SK-N-SH treated with all-trans-retinoic acid at 6 μM for 48 hours (cell line): ENCODE measurements around the gene COL25A1.

Source experiments
- ATAC-seq: fragments of 200-7000 bp; cut with Tn5 transposase; 3 replicates; pipeline ENCODE4 v1.9.1; 2020; ENCODE audit warnings: mild to moderate bottlenecking, moderate library complexity
- ARNTL ChIP-seq: fragments of 450-650 bp; formaldehyde crosslinking; IDR thresholded peaks from 2 replicates; pipeline ENCODE4 v1.5.0; 2020; ENCODE audit warnings: low read depth, mild to moderate bottlenecking, moderate library complexity, borderline replicate concordance
- BACH2 ChIP-seq: fragments of 250-450 bp; sonication (Bioruptor Pico); IDR thresholded peaks from 2 replicates; pipeline ENCODE4 v1.9.0; 2021; ENCODE audit warnings: mild to moderate bottlenecking, borderline replicate concordance
- ESRRG ChIP-seq: fragments of 250-450 bp; sonication (Bioruptor Pico); IDR thresholded peaks from 2 replicates; pipeline ENCODE4 v1.6.1; 2021; ENCODE audit warnings: mild to moderate bottlenecking
- ISL1 ChIP-seq: fragments of 250-450 bp; sonication (Bioruptor Pico); IDR thresholded peaks from 2 replicates; pipeline ENCODE4 v2.1.2; 2022; ENCODE audit warnings: mild to moderate bottlenecking, moderate library complexity
- OSR1 ChIP-seq: fragments of 250-450 bp; sonication (Bioruptor Pico); IDR thresholded peaks from 2 replicates; pipeline ENCODE4 v1.8.0; 2022; ENCODE audit warnings: moderate library complexity, mild to moderate bottlenecking, inconsistent platforms
- PPARA ChIP-seq: fragments of 250-450 bp; sonication (Bioruptor Pico); IDR thresholded peaks from 2 replicates; pipeline ENCODE4 v1.5.0; 2020; ENCODE audit warnings: mild to moderate bottlenecking, borderline replicate concordance
- TCF4 ChIP-seq: fragments of 250-450 bp; sonication (Bioruptor Pico); IDR thresholded peaks from 2 replicates; pipeline ENCODE4 v1.8.0; 2021; ENCODE audit warnings: mild to moderate bottlenecking, moderate library complexity, borderline replicate concordance
- TOX ChIP-seq: fragments of 250-450 bp; sonication (Bioruptor Pico); IDR thresholded peaks from 2 replicates; pipeline ENCODE4 v1.8.0; 2021; ENCODE audit warnings: mild to moderate bottlenecking, moderate library complexity, borderline replicate concordance
- ZC3H10 ChIP-seq: fragments of 250-450 bp; sonication (Bioruptor Pico); IDR thresholded peaks from 2 replicates; pipeline ENCODE4 v1.5.1; 2021; ENCODE audit warnings: mild to moderate bottlenecking, moderate library complexity
- ZFP3 ChIP-seq: fragments of 250-450 bp; sonication (Bioruptor Pico); IDR thresholded peaks from 2 replicates; pipeline ENCODE4 v1.5.0; 2020; ENCODE audit warnings: mild to moderate bottlenecking, moderate library complexity
- ZNF565 ChIP-seq: fragments of 450-650 bp; formaldehyde crosslinking; conservative IDR thresholded peaks from 2 replicates; pipeline ENCODE4 v1.5.0; 2020; ENCODE audit warnings: low read depth, mild to moderate bottlenecking, moderate library complexity
- ZNF70 ChIP-seq: fragments of 450-650 bp; formaldehyde crosslinking; IDR thresholded peaks from 2 replicates; pipeline ENCODE4 v1.5.0; 2020; ENCODE audit warnings: mild to moderate bottlenecking, moderate library complexity
- ZNF8 ChIP-seq: fragments of 450-650 bp; formaldehyde crosslinking; IDR thresholded peaks from 2 replicates; pipeline ENCODE4 v1.5.0; 2020; ENCODE audit warnings: mild to moderate bottlenecking, moderate library complexity
- TF ChIP-seq, protein P1 (sequence below): fragments of 250-450 bp; sonication (Bioruptor Pico); IDR thresholded peaks from 2 replicates; pipeline ENCODE4 v1.5.0; 2020; ENCODE audit warnings: mild to moderate bottlenecking, moderate library complexity
- TF ChIP-seq, protein P2 (sequence below): fragments of 250-450 bp; sonication (Bioruptor Pico); IDR thresholded peaks from 2 replicates; pipeline ENCODE4 v1.8.0; 2020; ENCODE audit warnings: mild to moderate bottlenecking, moderate library complexity, borderline replicate concordance
- TF ChIP-seq, protein P3 (sequence below): fragments of 250-450 bp; sonication (Bioruptor Pico); IDR thresholded peaks from 2 replicates; pipeline ENCODE4 v1.8.0; 2021; ENCODE audit warnings: low read depth, mild to moderate bottlenecking, moderate library complexity, borderline replicate concordance

The COL25A1 gene

DNA sequence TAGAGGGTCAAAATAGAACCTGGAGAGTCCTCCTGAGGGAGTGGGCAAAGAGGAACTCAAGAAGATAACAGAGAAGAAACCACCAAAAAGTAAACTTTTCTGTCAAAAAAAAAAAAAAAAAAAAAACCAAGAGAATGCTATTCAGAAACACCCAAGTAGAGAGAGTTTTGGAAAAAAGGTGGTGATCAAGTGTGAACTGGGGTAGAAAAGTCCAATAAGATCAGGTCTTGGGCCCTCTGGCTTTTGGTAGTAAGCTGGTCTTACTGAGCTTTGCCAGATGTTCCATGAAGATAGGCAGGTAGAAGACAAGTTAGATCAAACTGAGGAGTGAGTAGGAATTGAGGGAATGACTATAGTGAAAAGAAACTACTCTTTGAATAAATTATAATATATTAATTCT, 167.5 kb downstream of the COL25A1 start:
- ATAC-seq, result no peak
- no peak for TF ChIP-seq ESRRG (CRISPR knock-in tag)
- no peak for TF ChIP-seq ZFP3 (CRISPR knock-in tag)
- TF ChIP-seq BACH2, result no peak
- no peak for TF ChIP-seq TCF4 (CRISPR knock-in tag)
- TF ChIP-seq ZNF70, result no peak
- no peak for TF ChIP-seq ZC3H10 (CRISPR knock-in tag)
- no peak for TF ChIP-seq ISL1
- no peak for TF ChIP-seq ZNF565 (CRISPR knock-in tag)
- TF ChIP-seq, protein P1, sequence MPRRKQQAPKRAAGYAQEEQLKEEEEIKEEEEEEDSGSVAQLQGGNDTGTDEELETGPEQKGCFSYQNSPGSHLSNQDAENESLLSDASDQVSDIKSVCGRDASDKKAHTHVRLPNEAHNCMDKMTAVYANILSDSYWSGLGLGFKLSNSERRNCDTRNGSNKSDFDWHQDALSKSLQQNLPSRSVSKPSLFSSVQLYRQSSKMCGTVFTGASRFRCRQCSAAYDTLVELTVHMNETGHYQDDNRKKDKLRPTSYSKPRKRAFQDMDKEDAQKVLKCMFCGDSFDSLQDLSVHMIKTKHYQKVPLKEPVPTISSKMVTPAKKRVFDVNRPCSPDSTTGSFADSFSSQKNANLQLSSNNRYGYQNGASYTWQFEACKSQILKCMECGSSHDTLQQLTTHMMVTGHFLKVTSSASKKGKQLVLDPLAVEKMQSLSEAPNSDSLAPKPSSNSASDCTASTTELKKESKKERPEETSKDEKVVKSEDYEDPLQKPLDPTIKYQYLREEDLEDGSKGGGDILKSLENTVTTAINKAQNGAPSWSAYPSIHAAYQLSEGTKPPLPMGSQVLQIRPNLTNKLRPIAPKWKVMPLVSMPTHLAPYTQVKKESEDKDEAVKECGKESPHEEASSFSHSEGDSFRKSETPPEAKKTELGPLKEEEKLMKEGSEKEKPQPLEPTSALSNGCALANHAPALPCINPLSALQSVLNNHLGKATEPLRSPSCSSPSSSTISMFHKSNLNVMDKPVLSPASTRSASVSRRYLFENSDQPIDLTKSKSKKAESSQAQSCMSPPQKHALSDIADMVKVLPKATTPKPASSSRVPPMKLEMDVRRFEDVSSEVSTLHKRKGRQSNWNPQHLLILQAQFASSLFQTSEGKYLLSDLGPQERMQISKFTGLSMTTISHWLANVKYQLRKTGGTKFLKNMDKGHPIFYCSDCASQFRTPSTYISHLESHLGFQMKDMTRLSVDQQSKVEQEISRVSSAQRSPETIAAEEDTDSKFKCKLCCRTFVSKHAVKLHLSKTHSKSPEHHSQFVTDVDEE (CRISPR knock-in tag), result no peak
- TF ChIP-seq, protein P2, sequence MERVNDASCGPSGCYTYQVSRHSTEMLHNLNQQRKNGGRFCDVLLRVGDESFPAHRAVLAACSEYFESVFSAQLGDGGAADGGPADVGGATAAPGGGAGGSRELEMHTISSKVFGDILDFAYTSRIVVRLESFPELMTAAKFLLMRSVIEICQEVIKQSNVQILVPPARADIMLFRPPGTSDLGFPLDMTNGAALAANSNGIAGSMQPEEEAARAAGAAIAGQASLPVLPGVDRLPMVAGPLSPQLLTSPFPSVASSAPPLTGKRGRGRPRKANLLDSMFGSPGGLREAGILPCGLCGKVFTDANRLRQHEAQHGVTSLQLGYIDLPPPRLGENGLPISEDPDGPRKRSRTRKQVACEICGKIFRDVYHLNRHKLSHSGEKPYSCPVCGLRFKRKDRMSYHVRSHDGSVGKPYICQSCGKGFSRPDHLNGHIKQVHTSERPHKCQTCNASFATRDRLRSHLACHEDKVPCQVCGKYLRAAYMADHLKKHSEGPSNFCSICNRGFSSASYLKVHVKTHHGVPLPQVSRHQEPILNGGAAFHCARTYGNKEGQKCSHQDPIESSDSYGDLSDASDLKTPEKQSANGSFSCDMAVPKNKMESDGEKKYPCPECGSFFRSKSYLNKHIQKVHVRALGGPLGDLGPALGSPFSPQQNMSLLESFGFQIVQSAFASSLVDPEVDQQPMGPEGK (CRISPR knock-in tag), result no peak

DNA sequence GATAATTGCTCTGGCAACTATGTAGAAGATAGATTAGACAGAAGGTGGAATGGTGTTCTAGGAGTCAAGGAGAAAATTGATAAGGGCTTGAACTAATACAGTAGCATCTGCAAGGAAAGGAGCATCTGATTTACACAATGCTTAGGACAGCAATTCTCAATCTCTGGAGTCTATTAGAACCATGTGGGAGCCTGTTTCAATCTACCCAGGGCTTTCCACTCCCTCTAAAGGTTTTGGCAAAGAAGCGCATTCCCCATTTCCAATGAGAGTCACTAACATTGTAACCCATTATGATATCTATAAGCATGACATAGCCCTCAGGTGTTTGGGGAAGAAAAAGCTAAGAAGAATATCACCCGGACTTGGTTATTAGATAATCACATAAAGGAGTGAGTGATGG, 168.2 kb downstream of the COL25A1 start:
- TF ChIP-seq TCF4 (CRISPR knock-in tag), result no peak
- TF ChIP-seq ZNF70, result no peak
- no peak for TF ChIP-seq BACH2
- TF ChIP-seq, protein P2 (CRISPR knock-in tag), result no peak
- TF ChIP-seq, protein P3, sequence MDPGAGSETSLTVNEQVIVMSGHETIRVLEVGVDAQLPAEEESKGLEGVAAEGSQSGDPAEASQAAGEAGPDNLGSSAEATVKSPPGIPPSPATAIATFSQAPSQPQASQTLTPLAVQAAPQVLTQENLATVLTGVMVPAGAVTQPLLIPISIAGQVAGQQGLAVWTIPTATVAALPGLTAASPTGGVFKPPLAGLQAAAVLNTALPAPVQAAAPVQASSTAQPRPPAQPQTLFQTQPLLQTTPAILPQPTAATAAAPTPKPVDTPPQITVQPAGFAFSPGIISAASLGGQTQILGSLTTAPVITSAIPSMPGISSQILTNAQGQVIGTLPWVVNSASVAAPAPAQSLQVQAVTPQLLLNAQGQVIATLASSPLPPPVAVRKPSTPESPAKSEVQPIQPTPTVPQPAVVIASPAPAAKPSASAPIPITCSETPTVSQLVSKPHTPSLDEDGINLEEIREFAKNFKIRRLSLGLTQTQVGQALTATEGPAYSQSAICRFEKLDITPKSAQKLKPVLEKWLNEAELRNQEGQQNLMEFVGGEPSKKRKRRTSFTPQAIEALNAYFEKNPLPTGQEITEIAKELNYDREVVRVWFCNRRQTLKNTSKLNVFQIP (CRISPR knock-in tag), result no peak
- TF ChIP-seq OSR1 (CRISPR knock-in tag), result no peak
- TF ChIP-seq ESRRG (CRISPR knock-in tag), result no peak
- TF ChIP-seq ZNF8 (CRISPR knock-in tag), result no peak
- TF ChIP-seq PPARA (CRISPR knock-in tag), result no peak
- no peak for TF ChIP-seq ARNTL (CRISPR knock-in tag)
- ATAC-seq, result no peak

DNA sequence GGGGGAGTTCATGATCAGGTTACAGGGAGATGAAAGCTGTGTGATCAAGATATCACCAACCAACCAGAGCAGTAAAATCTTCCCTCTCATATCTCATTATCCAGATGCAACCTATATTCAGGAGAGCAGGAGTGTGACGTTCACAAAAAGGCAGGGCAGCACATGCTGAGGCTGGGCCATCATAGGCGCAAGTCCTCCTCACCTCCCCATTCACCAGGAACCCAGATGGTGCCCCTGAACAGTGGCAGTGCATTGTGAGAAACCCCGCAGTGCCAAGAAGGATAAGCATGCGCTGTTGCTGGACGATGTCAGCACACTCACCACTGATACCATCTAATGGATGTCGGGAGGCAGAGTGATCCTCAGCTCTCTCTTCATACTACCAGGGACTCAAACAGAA, 170.9 kb downstream of the COL25A1 start:
- ATAC-seq, result no peak
- TF ChIP-seq TCF4 (CRISPR knock-in tag) (no peak), ESRRG (CRISPR knock-in tag) (no peak), ISL1 (no peak), ZNF8 (CRISPR knock-in tag) (no peak), TOX (no peak), PPARA (CRISPR knock-in tag) (no peak), ARNTL (CRISPR knock-in tag) (no peak), ZNF70 (no peak), ZC3H10 (CRISPR knock-in tag) (no peak)
- TF ChIP-seq, protein P3 (CRISPR knock-in tag), result no peak
- TF ChIP-seq, protein P2 (CRISPR knock-in tag), result no peak
